H1 (cell line): ENCODE measurements around the gene MYL5. TPM values are rescaled to one million over a fixed set of nuclear protein-coding genes. Genes with fewer than 3 reads are reported as not detected.

Experiments used
- ASH2L ChIP-seq: fragments of 200-600, 300-600 bp; sonication (generic); IDR thresholded peaks from one replicate; pipeline ENCODE4 v1.7.1; 2017; ENCODE audit warnings: low read length
- FOSL1 ChIP-seq: IDR thresholded peaks from 2 replicates; pipeline ENCODE4 v1.6.1; 2011; ENCODE audit warnings: mild to moderate bottlenecking, low read depth, low read length, moderate library complexity; ENCODE audit not compliant: insufficient read depth
- HDAC2 ChIP-seq, 2 experiments: fragments of 300-600 bp in 1 of 2; sonication (generic) in 1 of 2; IDR thresholded peaks; 2 replicates each; pipeline ENCODE4 v1.6.1; 2011 to 2012; ENCODE audit warnings: low read depth in 2 of 2, low read length in 2 of 2, mild to moderate bottlenecking in 2 of 2, moderate library complexity in 2 of 2, borderline replicate concordance in 1 of 2, inconsistent platforms in 1 of 2
- HDAC6 ChIP-seq: IDR thresholded peaks from one replicate; pipeline ENCODE4 v1.7.1; 2012; ENCODE audit warnings: low read depth, mild to moderate bottlenecking, inconsistent platforms, low read length, moderate library complexity
- SP2 ChIP-seq: IDR thresholded peaks from 2 replicates; pipeline ENCODE4 v1.6.1; 2012; ENCODE audit warnings: mild to moderate bottlenecking, low read length, inconsistent platforms
- polyA plus RNA-seq, 7 experiments: library from polyadenylated mRNA; depleted of rRNA in 3 of 7; stranded (reverse) in 5 of 7; unstranded in 2 of 7; fragments of >200 nt in 5 of 7; fragments of 200-250 nt in 2 of 7; gene quantifications; 1 replicate in 5 of 7; 2 replicates in 1 of 7; 4 replicates in 1 of 7; pipeline versions ENCODE4 v1.2.1 to v1.2.3, GENCODE V29; 2011 to 2013; ENCODE audit warnings: missing spikeins in 2 of 7, mixed read lengths in 2 of 7
- total RNA-seq: library from RNA; stranded (reverse); fragmentation: NEBNext Ultra II Directional; extraction: Animal tissue kit (Norgen Biotek cat#: 25700); gene quantifications from 2 replicates; pipeline ENCODE4 v1.2.1, GENCODE V29; 2021

MYL5 gene
- total and polyA plus RNA-seq, 2 of the 8 experiments (the other 6 are each of a cell fraction or from before 2014, with no cell fraction given) = 5.7 to 6.8 TPM

GRCh38 chr4:650951-651883, 23.1 kb upstream of the MYL5 start (continued):
- TF ChIP-seq SP2 = no peak
- no peak for TF ChIP-seq HDAC6
- no peak for TF ChIP-seq HDAC2 (IDR thresholded peaks at IDR 0.05; ENCODE audit: borderline replicate concordance in 1 of 2, low read depth in 2 of 2, low read length in 2 of 2)
- no peak for TF ChIP-seq ASH2L
- no peak for TF ChIP-seq FOSL1
